CD4-positive, alpha-beta T cell treated with Interleukin-17A for 4 hours (primary cell): ENCODE data around the gene ZCCHC2.
A peak's percentile ranks its signal among the peaks of the same experiment; 100 is the strongest.

Experiments used
- DNase-seq: peaks from one replicate; pipeline ENCODE4 v3.0.0-alpha.2; 2020; ENCODE audit warnings: mixed read lengths

ZCCHC2 gene

DNA sequence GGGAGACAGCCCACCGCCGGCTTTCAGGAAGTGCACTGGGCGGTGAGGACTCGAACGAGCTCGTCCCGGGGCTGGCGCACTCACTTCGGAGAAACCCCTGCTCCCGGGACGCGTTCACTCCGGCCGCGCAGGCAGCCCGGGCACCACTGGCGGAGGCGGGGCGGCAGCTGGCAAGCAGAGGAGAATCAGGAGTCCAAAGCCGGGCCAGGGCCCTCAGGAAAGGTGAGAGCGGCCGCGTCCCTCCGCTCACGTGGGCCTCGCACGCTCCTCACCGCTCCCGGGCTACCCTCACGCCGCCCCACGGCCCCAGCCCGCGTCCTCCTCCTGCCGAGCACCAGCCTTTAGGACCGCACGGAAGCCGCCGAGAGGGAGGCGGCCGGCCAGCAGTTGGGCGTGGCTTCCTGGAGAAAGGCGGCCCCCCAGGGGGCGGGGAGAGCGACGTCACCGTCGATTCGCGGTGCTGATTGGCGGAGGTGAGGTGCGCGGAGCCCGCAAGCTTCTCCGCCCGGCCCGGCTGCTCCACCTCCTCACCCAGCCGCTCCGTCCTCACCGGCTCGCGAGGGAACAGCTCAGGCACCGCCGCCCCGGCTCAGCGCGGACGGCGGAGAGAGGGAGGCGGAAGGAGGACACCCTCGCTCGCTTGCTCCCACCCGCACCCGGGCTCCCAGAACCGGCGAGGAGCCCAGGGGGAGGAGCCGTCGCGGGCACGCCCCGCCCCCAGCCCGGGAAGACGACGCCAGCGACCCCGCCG is at the start of gene ZCCHC2:
Gene ZCCHC2, plus strand, starts transcription at position 522 of the 751 bp plus-strand sequence. CDS start 400 bp downstream, outside the sequence.
- DNase-seq = peak; percentile 98

DNA sequence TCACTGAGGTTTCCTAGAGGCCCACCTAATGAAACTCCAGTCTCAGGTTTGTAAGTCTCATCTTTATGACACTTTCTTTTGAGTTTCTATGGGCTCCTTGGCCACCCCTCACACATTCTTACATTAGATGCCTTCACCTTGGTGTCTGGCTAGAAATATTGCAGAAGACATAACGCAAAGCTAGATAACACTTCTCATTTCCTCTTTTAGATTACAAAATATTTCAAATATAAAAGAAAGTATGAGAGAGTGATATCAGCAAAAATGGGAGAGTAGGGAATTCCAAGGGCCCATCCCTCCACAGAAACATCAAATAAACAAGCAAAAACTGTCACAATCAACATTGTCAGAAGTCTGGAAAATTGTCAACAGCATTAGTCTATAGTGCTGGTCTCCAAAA is 43.3 kb upstream of the ZCCHC2 start:
- DNase-seq = no peak

DNA sequence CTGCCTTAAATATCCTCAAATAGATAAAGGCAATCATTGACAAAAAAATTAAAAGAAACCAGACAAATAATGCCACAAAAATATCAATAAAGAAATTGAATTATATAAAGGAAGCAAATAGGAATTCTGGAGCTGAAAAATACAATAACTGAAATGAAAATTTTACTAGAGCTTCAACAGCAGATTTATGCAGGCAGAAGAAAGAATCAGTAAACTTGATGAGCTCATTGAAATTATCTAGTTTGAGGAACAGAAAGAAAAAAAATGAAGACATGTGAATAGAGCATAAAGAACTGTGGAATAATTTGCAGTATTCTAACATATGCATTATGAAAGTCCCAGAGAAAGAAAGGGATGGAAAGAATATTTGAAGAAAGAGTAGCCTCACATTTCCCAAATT is 41.9 kb upstream of the ZCCHC2 start:
- no peak for DNase-seq

DNA sequence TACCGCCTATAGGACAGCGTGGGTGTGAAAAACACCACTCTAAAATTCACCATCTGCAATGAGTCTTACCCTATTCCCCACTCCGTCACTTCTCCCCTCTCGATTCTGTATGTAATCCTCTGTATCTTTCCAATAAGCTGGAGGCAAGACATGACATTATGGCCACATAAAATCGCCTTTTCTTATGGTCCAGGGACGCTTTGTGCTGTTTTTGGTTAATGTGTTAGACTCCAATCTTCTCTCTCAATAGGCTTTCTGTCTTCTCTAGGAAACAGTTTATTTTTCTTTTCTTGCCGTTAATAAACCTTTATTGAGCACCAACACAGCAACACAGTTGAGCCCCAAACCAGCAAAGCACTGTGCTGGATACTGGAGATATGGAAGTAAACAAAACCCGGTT is 37.9 kb upstream of the ZCCHC2 start:
- DNase-seq = no peak

DNA sequence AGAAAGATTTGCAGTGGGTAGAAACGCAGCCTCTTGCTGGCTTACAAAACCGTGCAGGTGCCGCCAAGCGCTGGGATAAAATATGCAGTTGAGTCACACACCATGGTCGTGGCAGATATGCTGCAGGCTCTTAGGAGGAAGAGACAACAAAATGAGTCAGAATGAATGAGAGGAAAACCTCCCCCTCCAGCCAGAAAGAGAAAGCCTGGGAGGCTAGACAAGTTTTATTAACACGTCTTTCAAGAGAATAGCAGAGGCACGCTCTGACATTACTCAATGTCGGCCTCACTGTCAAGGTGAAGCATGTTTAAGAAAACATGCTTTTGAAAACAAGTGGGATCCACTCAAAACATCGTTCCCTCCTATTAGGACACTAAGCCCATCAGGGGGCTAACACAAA is 37.1 kb upstream of the ZCCHC2 start:
- DNase-seq = no peak

DNA sequence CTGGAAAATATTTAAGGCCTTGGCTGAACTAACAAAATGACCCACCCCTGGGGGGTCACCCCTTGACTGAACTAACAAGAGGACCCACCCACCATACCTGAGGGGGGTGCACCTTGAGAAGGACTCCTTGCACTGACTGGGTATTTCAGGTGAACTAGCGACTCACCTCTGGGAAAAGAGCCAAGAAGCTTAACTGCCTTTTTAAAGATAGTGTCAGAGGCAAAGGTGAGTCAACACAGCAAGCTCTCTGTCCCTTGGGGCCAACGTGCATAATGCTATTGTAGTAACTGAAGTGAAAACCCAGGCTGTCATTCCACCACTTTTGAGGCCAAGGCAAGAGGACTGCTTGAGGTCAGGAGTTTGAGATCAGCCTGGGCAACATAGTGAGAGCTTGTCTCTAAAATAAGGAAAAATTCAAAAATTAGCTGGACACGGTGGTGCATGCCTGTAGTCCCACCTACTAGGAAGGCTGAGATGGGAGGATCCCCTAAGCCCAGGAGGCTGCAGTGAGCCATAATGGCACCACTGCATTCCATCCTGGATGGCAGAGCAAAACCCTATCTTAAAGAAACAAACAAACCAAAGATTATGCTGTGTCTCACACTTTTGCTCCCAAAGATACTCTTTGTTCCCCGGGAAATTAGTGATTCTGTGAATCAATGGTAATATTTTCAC is 36.4 kb upstream of the ZCCHC2 start:
- no peak for DNase-seq

DNA sequence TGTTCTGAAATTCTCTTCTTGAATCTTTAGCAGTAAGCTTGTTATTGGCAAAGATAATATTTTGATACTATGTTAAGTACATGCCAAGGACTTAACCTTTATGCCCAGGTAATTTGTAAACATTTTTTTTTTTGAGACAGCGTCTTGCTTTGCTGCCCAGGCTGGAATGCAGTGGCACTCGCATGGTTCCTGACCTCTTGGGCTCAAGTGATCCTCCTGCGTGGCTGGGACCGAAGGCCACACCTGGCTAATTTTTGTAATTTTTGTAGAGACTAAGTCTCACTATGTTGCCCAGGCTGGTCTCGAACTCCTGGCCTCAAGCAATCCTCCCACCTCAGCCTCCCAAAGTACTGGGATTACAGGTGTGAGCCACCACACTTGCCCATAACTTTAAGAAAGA is 35.7 kb upstream of the ZCCHC2 start:
- no peak for DNase-seq

DNA sequence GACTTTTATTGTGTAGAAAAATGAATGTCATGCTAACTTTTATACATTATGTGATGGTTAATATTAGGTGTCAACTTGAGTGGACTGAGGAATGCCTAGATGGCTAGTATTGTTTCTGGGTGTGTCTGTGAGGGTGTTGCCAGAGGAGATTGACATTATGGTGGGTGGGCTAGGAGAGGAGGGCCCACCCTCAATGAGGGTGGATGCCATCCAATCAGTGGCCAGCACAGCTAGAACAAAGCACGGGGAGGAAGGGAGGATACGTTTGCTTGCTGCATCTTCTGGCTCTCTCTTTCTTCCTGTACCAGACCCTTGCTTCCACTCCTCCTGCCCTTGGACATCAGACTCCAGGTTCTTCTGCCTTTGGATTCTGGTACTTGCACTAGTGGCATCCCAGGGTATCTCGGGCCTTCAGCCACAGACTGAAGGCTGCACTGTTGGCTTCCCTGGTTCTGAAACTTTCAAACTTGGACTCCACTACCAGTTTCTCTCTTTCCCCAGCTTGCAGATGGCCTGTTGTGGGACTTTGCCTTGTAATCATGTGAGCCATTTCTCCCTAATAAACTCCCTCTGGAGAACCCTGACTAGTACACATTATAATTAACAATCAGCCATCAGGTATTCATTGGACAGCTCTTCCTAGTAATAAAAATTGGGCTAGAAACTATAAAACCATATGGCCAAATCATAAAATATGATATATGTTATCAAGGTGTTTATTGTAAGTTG is 31.7 kb upstream of the ZCCHC2 start:
- DNase-seq = no peak

DNA sequence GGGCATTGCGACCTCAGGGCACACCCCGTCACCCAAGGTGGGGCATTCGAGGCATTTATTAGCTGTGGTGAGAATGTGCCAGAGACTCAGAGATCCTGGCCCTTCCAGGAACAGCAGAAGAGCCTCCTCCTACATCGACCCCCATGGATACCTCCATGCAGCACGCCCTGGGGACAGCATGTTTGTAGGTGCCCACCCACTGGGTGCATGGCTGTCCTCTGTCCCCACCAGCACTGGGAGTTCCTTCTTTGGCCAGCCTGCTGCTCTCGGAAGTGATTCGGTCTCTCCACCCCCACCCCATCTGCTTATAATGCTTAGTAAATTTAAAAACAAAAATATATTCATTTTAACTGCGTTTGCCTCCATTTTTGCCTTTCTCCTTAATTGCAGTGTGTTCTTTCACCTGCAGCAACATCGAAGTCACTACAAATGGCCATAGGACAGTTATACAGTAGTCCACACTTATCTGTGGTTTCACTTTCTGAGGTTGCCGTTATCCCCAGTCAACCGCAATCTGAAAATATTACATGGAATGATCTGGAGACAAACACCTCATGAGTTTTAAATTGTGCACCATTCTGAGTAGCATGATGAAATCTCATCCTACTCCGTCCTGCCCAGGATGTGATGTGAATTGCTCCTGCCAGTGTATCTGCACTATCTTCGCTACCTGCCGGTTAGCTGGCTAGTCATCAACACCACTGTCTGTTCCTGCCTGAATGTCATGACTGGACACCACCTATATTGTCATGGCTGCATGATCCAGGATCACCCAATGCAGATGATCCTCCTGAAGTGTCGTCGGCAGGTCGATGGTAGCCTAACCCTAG is 29.6 kb upstream of the ZCCHC2 start:
- no peak for DNase-seq

DNA sequence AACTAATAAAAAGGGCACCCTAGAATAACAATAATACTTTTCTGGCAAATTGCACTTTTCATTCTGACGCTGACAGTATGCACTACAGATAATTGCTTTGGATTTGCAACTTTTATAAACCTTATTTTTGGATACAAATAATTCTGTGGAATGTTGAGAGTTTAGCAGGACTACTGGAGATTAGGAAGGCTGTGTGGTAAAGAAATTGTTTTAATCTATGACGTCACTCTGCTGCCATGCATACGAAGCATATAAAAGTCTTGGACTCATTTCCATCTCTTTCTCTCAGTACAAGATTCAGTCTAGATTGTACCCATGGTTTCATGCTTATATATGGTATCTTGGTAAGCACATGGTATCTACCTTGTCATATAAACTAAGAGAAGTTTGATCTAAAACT is 28.1 kb upstream of the ZCCHC2 start:
- DNase-seq = no peak

DNA sequence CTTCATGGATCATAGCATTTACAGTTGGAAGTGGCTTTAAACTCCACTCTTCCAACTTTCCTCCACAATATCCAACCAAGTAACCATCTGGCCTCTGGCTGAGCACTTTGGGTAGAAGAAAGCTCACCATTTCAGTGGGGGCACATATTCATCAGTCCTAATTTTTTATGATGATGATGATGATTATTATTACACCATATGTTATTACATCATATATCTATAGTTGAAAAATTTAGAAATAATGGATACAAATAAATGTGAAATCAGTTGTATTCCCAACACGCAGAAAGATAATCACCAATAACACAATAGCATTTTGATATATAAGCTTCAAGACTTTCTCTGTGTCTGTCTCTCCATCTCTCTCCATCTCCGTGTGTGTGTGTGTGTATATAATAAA is 26.6 kb upstream of the ZCCHC2 start:
- no peak for DNase-seq

DNA sequence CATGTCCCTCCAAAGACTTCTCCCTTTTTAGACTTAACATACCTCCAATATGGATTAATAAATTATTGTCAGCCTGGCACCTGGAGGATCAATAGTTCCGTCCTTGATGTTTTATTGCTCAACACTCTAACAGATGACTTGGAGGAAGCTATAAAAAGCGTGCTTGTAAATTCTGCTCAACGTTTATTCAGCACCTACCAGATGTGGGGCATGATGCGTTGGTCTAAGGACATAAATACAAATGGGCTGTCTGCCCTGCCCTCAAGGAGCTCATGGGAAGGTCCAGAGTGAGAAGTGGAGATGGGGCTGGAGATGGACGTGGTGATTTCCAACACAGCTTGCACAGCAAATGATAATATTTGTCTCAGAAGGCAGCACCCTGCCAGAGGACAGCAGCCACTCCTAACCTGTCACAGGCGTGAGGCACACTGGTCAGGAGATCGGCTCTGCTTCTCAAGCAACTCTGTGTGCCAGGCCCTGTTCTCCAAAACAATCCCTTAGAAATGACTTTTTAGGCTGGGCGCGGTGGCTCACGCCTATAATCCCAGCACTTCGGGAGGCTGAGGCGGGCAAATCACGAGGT is 25.5 kb upstream of the ZCCHC2 start:
- no peak for DNase-seq

DNA sequence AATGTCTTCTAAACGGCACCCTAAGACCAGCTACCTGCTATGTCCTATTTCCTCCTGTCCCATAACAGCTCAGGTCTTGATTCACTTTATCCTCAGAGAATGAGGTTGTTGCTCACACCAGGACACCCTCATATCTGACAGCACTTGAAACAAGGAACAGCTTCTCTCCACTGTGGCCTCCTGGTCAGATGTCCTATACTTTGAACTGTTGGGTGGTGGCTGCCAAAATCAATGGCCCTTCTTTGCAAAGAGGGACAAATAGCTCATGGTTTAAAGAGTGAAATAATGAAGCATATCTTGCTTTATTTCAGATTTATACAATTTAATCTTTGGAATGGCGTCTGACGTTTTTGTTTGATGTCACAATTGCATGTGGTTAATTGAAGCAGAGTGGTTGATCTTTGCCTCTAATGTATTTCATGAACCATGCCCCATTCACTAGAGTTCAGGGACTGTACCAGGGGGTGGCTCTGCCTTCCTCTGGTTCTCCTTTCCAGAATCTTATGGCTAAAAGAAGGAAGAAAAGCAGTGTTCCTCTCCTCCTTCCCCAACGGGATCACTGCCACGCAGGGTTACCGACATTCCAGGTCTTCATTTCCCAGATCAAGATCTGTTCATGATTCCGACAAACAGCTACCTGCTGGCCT is 24.1 kb upstream of the ZCCHC2 start:
- no peak for DNase-seq

DNA sequence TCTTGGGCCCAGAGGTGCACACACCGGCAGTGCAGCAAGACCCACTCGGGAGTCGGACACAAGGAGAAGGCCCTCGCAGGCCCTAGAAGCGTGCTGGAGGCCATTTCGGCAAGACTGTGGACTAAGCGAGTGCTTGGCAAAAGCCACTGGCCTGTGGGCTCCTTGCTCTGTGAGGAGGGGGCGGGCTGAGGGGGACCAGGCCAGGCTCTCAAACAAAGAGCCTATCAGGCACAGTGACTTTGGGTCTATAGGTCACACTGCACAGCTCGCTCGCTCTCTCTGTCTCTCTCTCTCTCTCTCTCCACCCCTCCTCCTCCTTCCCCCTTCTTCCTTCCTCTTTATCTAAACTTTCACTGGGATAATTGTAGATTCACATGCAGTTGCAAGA is 23.6 kb upstream of the ZCCHC2 start:
- DNase-seq = no peak

DNA sequence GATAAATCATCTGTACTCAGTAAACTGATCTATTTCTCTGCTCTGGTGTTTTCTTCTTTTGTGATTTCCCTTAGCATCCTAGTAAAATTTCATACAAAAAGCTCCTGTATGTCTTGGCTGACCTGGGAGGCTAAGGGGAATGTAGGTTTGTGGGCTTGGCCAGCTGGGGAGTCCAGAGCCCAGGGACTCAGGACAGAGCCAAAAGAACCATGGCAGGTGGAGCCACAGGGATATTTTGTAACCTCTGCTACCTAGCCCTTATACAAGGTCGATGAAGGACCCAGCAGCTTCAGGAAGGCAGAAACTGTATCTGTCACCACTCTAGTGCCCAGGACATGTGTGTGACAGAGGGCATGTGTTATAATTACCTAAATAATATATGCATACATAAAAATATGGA is 22.7 kb upstream of the ZCCHC2 start:
- no peak for DNase-seq

DNA sequence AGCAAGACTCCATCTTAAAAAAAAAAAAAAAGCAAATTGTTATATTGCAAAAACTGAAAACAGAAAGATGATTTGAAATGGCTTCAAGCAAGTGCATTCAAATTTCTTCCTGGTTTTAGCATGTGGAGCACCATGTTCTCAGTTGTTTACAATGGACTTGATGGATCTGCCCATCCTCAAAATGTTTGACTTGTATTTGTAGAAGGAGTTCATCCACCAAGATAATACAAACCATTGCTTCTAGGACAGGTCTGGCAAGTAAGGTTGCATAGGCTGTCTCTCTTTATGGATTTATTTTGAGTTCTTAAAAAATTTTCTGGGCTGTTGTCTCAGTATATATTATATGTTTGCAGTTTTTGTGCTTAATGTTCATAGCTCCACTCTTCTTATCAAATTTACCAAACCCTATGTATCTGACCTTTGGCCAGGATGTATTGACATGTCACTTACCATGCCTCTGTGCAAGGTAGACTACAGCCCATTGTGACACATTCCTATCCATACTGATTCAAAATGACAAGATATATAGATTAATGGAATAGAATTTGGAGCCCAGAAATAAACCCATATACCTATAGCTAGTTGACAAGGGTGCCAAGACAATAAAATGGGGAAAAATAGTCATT is 21.7 kb upstream of the ZCCHC2 start:
- no peak for DNase-seq

DNA sequence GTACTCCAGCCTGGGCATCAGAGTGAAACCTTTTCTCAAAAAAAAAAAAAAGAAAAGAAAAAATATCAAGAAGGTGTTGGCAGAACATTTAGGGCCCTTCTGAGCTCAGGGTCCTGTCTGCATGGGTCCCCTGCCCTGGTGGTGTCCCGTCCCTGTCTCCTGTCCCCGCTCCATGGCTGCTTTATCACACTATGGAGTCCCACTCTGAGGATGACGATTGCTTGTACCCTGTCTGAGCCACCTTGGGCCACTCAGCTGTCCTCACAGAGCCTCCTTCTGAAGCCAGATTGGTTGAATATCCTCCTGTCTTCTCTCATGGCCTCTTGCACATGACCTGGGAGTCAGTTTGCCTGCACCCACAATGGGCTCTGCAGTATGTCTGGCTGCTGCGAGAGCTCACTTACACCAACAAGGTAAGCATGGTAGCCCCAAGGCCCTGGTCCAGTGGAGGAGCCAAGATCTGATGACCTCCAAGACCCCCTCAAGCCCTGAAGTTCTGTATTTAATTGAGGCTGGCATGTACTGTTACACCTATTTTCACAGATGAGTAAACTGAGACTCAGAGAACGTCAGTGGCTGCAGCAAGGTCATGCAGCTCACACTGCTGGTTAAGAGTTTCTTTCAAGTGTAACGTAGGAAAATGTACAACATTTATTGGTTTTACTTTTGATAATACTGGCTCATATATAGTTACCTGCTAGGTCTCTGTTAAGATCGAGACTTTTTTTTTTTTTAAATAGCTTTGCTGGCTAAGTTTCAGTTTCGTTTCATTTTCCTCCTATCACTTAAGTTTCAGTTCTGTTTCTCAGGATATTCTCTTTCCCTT is 16.9 kb upstream of the ZCCHC2 start:
- peak; percentile 39 for DNase-seq

DNA sequence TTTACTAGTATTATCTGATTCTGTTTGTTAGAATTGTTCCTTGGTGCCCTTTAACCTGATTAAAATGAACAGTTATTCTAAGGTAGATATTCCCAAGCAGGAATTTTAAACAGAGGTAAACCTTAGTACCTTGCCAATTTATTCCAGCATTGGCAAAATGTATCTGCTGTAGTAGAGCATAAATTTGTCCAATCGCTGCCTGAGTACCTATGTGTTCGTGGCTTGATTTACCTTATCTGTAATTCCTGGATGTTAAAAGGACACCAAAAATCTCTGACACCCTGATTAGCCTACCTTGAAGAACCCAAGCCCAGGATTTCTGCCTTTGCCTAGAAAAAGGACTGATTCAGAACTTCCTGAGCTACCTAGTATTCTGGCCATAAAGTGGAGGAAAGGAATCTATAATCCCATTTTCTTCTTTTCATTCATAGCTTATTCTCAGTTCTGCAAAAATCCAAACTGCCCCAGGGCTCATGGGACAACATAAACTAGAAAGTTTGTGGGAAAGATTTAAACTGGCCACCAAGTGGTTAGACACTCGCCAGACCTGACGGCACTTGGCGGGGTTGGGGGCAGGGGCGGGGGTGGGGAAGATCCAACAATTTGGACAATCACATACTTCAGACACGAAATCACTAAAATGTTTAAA is 16.2 kb upstream of the ZCCHC2 start:
- DNase-seq = no peak

DNA sequence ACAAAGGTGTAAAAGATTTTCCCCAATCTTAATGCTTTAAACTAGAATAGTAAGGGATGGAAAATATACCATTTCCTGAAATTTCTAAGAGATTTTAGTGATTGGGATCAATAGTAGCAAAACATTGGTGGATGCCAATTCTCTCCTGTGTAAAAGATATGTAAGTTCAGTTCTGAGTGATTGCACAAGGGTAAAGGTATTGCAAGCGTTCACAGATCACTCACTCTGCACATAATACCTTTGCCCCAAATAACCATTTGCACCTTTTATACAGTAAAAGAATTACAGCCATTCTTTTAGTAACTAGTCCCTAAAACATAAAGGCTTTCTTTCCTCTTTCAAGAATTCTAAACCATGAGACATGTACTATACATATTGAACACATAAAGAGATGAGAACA is 13.0 kb upstream of the ZCCHC2 start:
- no peak for DNase-seq

DNA sequence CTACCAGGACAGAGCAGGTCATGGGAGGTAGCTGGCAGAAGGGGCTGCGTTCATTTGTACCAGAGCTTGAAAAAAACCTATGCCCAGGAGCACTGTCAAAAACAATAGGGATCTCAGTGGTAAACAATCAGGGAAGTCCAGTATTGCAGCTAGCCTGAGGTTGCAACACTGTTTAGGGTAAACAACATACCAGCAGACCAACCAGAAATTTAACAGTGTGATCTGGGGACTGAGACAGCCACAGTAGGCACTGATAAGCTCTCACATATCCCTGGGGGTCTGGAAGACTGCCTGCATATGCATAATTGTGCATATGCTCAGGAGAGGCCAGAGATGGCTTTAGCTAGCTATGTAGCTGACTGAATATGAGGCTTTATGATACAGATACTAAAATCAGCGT is 12.0 kb upstream of the ZCCHC2 start:
- no peak for DNase-seq
